Sigmoid colon (tissue), 7 donors: ENCODE measurements around the gene OCIAD1. TPM values are rescaled to one million over a fixed set of nuclear protein-coding genes. Genes with fewer than 3 reads are reported as not detected.
"Not testable (repeated sequence)": the region's sequence is repeated elsewhere in the genome, so short reads cannot be mapped to it uniquely, and the experiment has no call there.

Experiments used
- DNase-seq: peaks from one replicate; pipeline ENCODE4 v3.0.0-alpha.2; 2019
- H3K27ac ChIP-seq, 4 donors: fragments of 200-600 bp; sonication (generic); one replicate each; pipeline ENCODE4 v1.5.1; 2016 to 2019; ENCODE audit warnings: mild to moderate bottlenecking in 1 of 4
- H3K27me3 ChIP-seq, 3 donors: fragments of 200-600 bp; sonication (generic); one replicate each; pipeline ENCODE4 v1.5.1; 2019; ENCODE audit warnings: mild to moderate bottlenecking in 1 of 3
- H3K36me3 ChIP-seq, 4 donors: fragments of 200-600 bp; sonication (generic); one replicate each; pipeline ENCODE4 v1.5.1; 2016 to 2019
- H3K4me1 ChIP-seq, 4 donors: fragments of 200-600 bp; sonication (generic); one replicate each; pipeline ENCODE4 v1.5.1; 2017 to 2019
- H3K4me3 ChIP-seq, 4 donors: fragments of 200-600 bp; sonication (generic); one replicate each; pipeline ENCODE4 v1.5.1; 2017 to 2019; ENCODE audit warnings: mild to moderate bottlenecking in 2 of 4, moderate library complexity in 1 of 4
- H3K9me3 ChIP-seq, 4 donors: fragments of 200-600 bp in 3 of 4; sonication (generic) in 3 of 4; one replicate each; pipeline versions ENCODE4 v1.5.1 to v1.6.1; 2013 to 2019
- EP300 ChIP-seq, 4 donors: sonication (generic); formaldehyde crosslinking; IDR thresholded peaks; one replicate each; pipeline ENCODE4 v1.6.1; 2017; ENCODE audit warnings: antibody characterized with exemption in 4 of 4
- POLR2A ChIP-seq, 2 donors: fragments of 450-650 bp; IDR thresholded peaks; one replicate each; pipeline ENCODE4 v1.6.1; 2016; ENCODE audit warnings: antibody characterized with exemption in 2 of 2, mild to moderate bottlenecking in 2 of 2, moderate library complexity in 2 of 2
- POLR2AphosphoS5 ChIP-seq, 4 donors: sonication (generic); formaldehyde crosslinking; IDR thresholded peaks; one replicate each; pipeline ENCODE4 v1.6.1; 2017; ENCODE audit warnings: antibody characterized with exemption in 4 of 4
- WGBS, 2 donors: extraction: QIAGEN DNeasy Blood & Tissue Kit; methylation state at CpG; one replicate each; pipeline ENCODE4 v1.1.7; 2013; 5-methylcytosine and 5-hydroxymethylcytosine counted together
- intact Hi-C: fragments of 100-400 bp; cut with DNase I; formaldehyde crosslinking; loops from one replicate; pipeline ENCODE4 v1.15.1; 2023
- polyA plus RNA-seq, 3 donors: library from polyadenylated mRNA; stranded (reverse); fragments of 200-250 nt; gene quantifications; one replicate each; pipeline ENCODE4 v1.2.3, GENCODE V29; 2013
- total RNA-seq, 4 donors: library from RNA; depleted of rRNA; stranded (reverse); fragments of >200 nt; gene quantifications; one replicate each; pipeline ENCODE4 v1.1.0, GENCODE V29; 2016
- TF ChIP-seq, protein P1 (sequence below), 4 experiments: fragments of 450-650 bp in 3 of 4; fragments of 200-600 bp in 1 of 4; IDR thresholded peaks; one replicate each; pipeline ENCODE4 v1.5.1; 2016 to 2019; ENCODE audit warnings: antibody characterized with exemption in 4 of 4, mild to moderate bottlenecking in 3 of 4, moderate library complexity in 2 of 4
- donor health status: healthy with polysubstance abuse.
- donor health status: Bipolar disorder and iron deficiency.
- donor health status: healthy.

Gene OCIAD1
- total and polyA plus RNA-seq, 7 donors = 51.7 to 133 (median 100) TPM

GRCh38 chr4:48796927-48797679, 33.8 kb upstream of the OCIAD1 start:
- Histone ChIP-seq H3K4me1 (peaks cover 0 to 15% (median 5%) of the 10 kb centered on the region in 4 donors), H3K9me3 (no peaks in the 10 kb centered on the region), H3K4me3 (no peak overlapping the region), H3K27ac (no peak overlapping the region), H3K36me3 (no peaks in the 10 kb centered on the region), H3K27me3 (no peaks in the 10 kb centered on the region)
- intact Hi-C loops = no loop called here
- no peak for TF ChIP-seq POLR2AphosphoS5 (IDR thresholded peaks at IDR 0.05)
- TF ChIP-seq EP300 (IDR thresholded peaks at IDR 0.05) = no peak
- TF ChIP-seq POLR2A (IDR thresholded peaks at IDR 0.05) = no peak
- TF ChIP-seq, protein P1, sequence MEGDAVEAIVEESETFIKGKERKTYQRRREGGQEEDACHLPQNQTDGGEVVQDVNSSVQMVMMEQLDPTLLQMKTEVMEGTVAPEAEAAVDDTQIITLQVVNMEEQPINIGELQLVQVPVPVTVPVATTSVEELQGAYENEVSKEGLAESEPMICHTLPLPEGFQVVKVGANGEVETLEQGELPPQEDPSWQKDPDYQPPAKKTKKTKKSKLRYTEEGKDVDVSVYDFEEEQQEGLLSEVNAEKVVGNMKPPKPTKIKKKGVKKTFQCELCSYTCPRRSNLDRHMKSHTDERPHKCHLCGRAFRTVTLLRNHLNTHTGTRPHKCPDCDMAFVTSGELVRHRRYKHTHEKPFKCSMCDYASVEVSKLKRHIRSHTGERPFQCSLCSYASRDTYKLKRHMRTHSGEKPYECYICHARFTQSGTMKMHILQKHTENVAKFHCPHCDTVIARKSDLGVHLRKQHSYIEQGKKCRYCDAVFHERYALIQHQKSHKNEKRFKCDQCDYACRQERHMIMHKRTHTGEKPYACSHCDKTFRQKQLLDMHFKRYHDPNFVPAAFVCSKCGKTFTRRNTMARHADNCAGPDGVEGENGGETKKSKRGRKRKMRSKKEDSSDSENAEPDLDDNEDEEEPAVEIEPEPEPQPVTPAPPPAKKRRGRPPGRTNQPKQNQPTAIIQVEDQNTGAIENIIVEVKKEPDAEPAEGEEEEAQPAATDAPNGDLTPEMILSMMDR (IDR thresholded peaks at IDR 0.05) = no peak
- DNase-seq = no peak
- WGBS, 2 donors = 24 to 65% methylated on average over 1 of the region's 1 CpG

DNA sequence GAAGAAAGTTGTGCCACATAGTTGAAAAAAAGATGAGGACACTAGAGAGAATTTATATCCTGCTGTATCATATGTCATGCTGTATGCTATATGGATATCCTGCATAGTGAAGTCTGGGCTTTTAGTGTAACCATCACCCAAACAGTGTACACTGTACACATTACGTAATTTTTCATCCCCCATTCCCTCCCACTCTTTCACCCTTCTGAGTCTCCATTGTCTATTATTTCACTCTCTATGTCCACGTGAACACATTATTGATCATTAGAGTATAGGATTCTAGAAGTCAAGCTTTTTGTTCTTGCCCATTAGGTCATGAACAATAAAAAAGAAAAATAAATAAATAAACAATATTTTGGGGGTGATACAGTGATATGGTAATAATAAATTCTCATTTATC, 32.8 kb upstream of the OCIAD1 start:
- Histone ChIP-seq H3K4me1 (peaks cover 0 to 5% (median 0%) of the 10 kb centered on the region in 4 donors), H3K27ac (no peak overlapping the region), H3K4me3 (no peak overlapping the region), H3K27me3 (no peaks in the 10 kb centered on the region), H3K9me3 (no peaks in the 10 kb centered on the region), H3K36me3 (no peaks in the 10 kb centered on the region)
- intact Hi-C loops = no loop called here
- no peak for DNase-seq
- 89 to 96% methylated on average over 2 of the region's 2 CpGs for WGBS, 2 donors
- TF ChIP-seq POLR2AphosphoS5 (IDR thresholded peaks at IDR 0.05) (no peak), POLR2A (IDR thresholded peaks at IDR 0.05) (no peak), EP300 (IDR thresholded peaks at IDR 0.05) (no peak)
- TF ChIP-seq, protein P1 (IDR thresholded peaks at IDR 0.05) = no peak

DNA sequence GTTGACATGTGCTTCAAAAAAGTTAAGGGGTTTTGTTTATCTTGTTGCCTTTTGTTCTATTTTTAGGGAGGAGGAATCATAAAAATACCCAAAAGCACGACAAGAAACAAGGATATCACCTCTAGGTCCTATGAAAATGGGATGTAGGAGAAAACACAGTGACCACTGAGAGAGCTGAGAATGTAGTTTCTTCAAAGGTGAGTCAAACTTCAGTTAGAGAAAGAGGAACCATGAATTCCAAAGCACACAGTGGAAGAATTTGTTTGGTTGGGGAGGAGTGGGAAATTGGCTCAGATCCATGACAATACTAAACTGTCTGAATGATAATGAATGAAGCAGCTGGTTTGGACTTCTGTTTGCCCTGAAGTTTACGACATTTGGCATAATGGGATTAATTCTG, 31.7 kb upstream of the OCIAD1 start:
- intact Hi-C loops = no loop called here
- no peak for TF ChIP-seq EP300 (IDR thresholded peaks at IDR 0.05)
- TF ChIP-seq POLR2A (IDR thresholded peaks at IDR 0.05) = no peak
- TF ChIP-seq, protein P1 (IDR thresholded peaks at IDR 0.05) = no peak
- TF ChIP-seq POLR2AphosphoS5 (IDR thresholded peaks at IDR 0.05) = no peak
- Histone ChIP-seq H3K27ac (no peak overlapping the region), H3K9me3 (no peaks in the 10 kb centered on the region), H3K4me1 (peaks cover 0 to 4% (median 0%) of the 10 kb centered on the region in 4 donors), H3K4me3 (no peak overlapping the region), H3K36me3 (no peaks in the 10 kb centered on the region), H3K27me3 (no peaks in the 10 kb centered on the region)
- 33 to 55% methylated on average over 2 of the region's 2 CpGs for WGBS, 2 donors
- no peak for DNase-seq

DNA sequence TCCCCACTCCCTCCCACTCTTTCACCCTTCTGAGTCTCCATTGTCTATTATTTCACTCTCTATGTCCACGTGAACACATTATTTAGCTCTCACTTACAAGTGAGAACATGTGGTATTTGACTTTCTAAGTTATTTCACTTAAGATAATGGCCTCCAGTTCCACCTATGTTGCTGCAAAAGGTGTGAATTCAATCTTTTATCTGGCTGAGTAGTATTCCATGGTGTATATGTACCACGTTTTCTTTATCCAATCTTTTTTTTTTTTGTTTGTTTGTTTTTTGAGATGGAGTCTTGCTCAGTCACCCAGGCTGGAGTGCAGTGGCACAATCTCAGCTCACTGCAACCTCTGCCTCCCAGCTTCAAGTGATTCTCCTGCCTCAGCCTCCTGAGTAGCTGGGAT, 30.7 kb upstream of the OCIAD1 start:
- intact Hi-C loops, H3K4me3 ChIP-seq, H3K36me3 ChIP-seq, DNase-seq, H3K27ac ChIP-seq, H3K9me3 ChIP-seq, H3K27me3 ChIP-seq, H3K4me1 ChIP-seq: not testable (repeated sequence)
- WGBS, 2 donors = 81 to 91% methylated on average over 2 of the region's 2 CpGs

- WGBS, 2 donors = 13 to 58% methylated on average over 3 of the region's 3 CpGs
- intact Hi-C loops = no loop called here
Observed at GRCh38 chr4:48801016-48801715, 29.7 kb upstream of the OCIAD1 start.

More at GRCh38 chr4:48801016-48801715, 29.7 kb upstream of the OCIAD1 start:
- Histone ChIP-seq H3K36me3 (no peaks in the 10 kb centered on the region), H3K4me1 (peaks cover 0 to 4% (median 0%) of the 10 kb centered on the region in 4 donors), H3K27me3 (no peaks in the 10 kb centered on the region), H3K9me3 (no peaks in the 10 kb centered on the region), H3K27ac (peak overlapping the region in 1 of 4 donors; percentile 42), H3K4me3 (no peak overlapping the region)
- DNase-seq = no peak
- no peak for TF ChIP-seq POLR2A (IDR thresholded peaks at IDR 0.05)
- no peak for TF ChIP-seq EP300 (IDR thresholded peaks at IDR 0.05)
- no peak for TF ChIP-seq POLR2AphosphoS5 (IDR thresholded peaks at IDR 0.05)
- TF ChIP-seq, protein P1 (IDR thresholded peaks at IDR 0.05) = no peak
